ENCODE measurements around the gene POPDC2. TPM values are rescaled to one million over a fixed set of nuclear protein-coding genes. Genes with fewer than 3 reads are reported as not detected.

The POPDC2 gene
- total RNA-seq, 2 experiments from 2014 or later, result 1.4 to 2.6 TPM

GRCh38 chr3:119675188-119675874 lies 14.9 kb upstream of the POPDC2 start:
- ChIA-PET POLR2A (interaction anchor here (0.7 to 1.3 kb wide), 2 partner anchors 177 to 228 kb away, joined by 5 to 11 read pairs; partner anchors contain the start of gene TIMMDC1), CTCF (interaction anchor here (0.7 to 0.9 kb wide), 2 partner anchors 17 to 793 kb away, joined by 3 read pairs; no protein-coding TSS in a partner anchor)

- CTCF ChIA-PET, result no interaction called here
- POLR2A ChIA-PET, result no interaction called here
Measured at GRCh38 chr3:119673875-119674274, 13.5 kb upstream of the POPDC2 start.

- POLR2A ChIA-PET, result interaction anchor here (0.8 to 1.0 kb wide), 3 partner anchors 10 to 174 kb away, joined by 3 read pairs; partner anchors contain the start of gene CD80
Measured at GRCh38 chr3:119672776-119673175, 12.4 kb upstream of the POPDC2 start.

GRCh38 chr3:119669906-119670570 lies 9.6 kb upstream of the POPDC2 start:
- ChIA-PET POLR2A (no interaction called here), CTCF (interaction anchor here (1.1 kb wide), 1 partner anchor 89 kb away, joined by 3 read pairs; no protein-coding TSS in a partner anchor)

More at GRCh38 chr3:119672776-119673175, 12.4 kb upstream of the POPDC2 start:
- CTCF ChIA-PET, result no interaction called here

- POLR2A ChIA-PET, result interaction anchor here (0.6 kb wide), 1 partner anchor 85 kb away, joined by 3 read pairs; no protein-coding TSS in a partner anchor
Measured at GRCh38 chr3:119665954-119666559, 5.7 kb upstream of the POPDC2 start.

GRCh38 chr3:119664850-119665379 lies 4.5 kb upstream of the POPDC2 start:
- CTCF ChIA-PET, result no interaction called here

More at GRCh38 chr3:119665954-119666559, 5.7 kb upstream of the POPDC2 start:
- CTCF ChIA-PET, result no interaction called here

GRCh38 chr3:119664370-119664769 lies 4.0 kb upstream of the POPDC2 start:
- ChIA-PET CTCF (no interaction called here), POLR2A (no interaction called here)

More at GRCh38 chr3:119664850-119665379, 4.5 kb upstream of the POPDC2 start:
- POLR2A ChIA-PET, result no interaction called here

GRCh38 chr3:119663885-119664284 lies 3.5 kb upstream of the POPDC2 start:
- CTCF ChIA-PET, result no interaction called here
- POLR2A ChIA-PET, result interaction anchor here (1.5 kb wide), 1 partner anchor 9 kb away, joined by 3 read pairs; no protein-coding TSS in a partner anchor

GRCh38 chr3:119662604-119663373 lies 2.4 kb upstream of the POPDC2 start:
- ChIA-PET CTCF (interaction anchor here (1.0 kb wide), 1 partner anchor 11 kb away, joined by 3 read pairs; no protein-coding TSS in a partner anchor), POLR2A (interaction anchor here (1.5 kb wide), 1 partner anchor 10 kb away, joined by 3 read pairs; no protein-coding TSS in a partner anchor)

- POLR2A ChIA-PET, result no interaction called here
- CTCF ChIA-PET, result no interaction called here
Measured at GRCh38 chr3:119659606-119660291, 640 bp downstream of the POPDC2 start.

- ChIA-PET CTCF (no interaction called here), POLR2A (no interaction called here)
Measured at GRCh38 chr3:119658994-119659393, 1.4 kb downstream of the POPDC2 start.

GRCh38 chr3:119657887-119658702 lies 2.3 kb downstream of the POPDC2 start:
- POLR2A ChIA-PET, result no interaction called here
- CTCF ChIA-PET, result interaction anchor here (0.6 kb wide), 1 partner anchor 17 kb away, joined by 3 read pairs; no protein-coding TSS in a partner anchor

GRCh38 chr3:119653876-119654275 lies 6.5 kb downstream of the POPDC2 start:
- POLR2A ChIA-PET, result no interaction called here
- CTCF ChIA-PET, result no interaction called here

GRCh38 chr3:119652306-119653033 lies 7.9 kb downstream of the POPDC2 start:
- ChIA-PET CTCF (interaction anchor here (1.0 kb wide), 1 partner anchor 10 kb away, joined by 3 read pairs; no protein-coding TSS in a partner anchor), POLR2A (no interaction called here)

- ChIA-PET POLR2A (no interaction called here), CTCF (no interaction called here)
Measured at GRCh38 chr3:119649761-119650160, 10.6 kb downstream of the POPDC2 start.

- ChIA-PET CTCF (interaction anchor here (1.3 kb wide), 2 partner anchors 13 to 20 kb away, joined by 3 read pairs; no protein-coding TSS in a partner anchor), POLR2A (no interaction called here)
Measured at GRCh38 chr3:119647843-119648575, 12.4 kb downstream of the POPDC2 start.
